Activated naive CD8-positive, alpha-beta T cell treated with anti-CD3 and anti-CD28 coated beads, Interleukin-2, amount 50 U/mL, for 24 hours (primary cell): ENCODE data around the gene YTHDC2.

ENCODE experiments used
- ATAC-seq: fragments of 150-1000 bp; cut with Tn5 transposase; one replicate; pipeline ENCODE4 v1.10.0; 2021
- DNase-seq: peaks from one replicate; pipeline ENCODE4 v3.0.0; 2021
- H3K27ac Mint-ChIP-seq: one replicate; pipeline ENCODE4 v1.8.0; 2021; ENCODE audit warnings: mild to moderate bottlenecking, mixed read lengths
- H3K27me3 Mint-ChIP-seq: one replicate; pipeline ENCODE4 v1.8.0; 2021; ENCODE audit warnings: mixed read lengths
- H3K36me3 Mint-ChIP-seq: one replicate; pipeline ENCODE4 v1.8.0; 2021; ENCODE audit warnings: low read depth, mixed read lengths
- H3K4me1 Mint-ChIP-seq: one replicate; pipeline ENCODE4 v1.8.0; 2021; ENCODE audit warnings: mixed read lengths
- H3K4me3 Mint-ChIP-seq: one replicate; pipeline ENCODE4 v1.8.0; 2021; ENCODE audit warnings: mild to moderate bottlenecking, moderate library complexity, mixed read lengths
- H3K9me3 Mint-ChIP-seq: one replicate; pipeline ENCODE4 v1.8.0; 2021; ENCODE audit warnings: mixed read lengths

YTHDC2 gene

GRCh38 chr5:113513384-113514288 is at the start of gene YTHDC2:
TSS of gene YTHDC2 (plus strand) at chr5:113513694. CDS start at chr5:113513896, 202 bp downstream.
- peaks cover 19% of the 10 kb centered on the region for H3K36me3 Mint-ChIP-seq
- H3K27me3 Mint-ChIP-seq = peaks cover 11% of the 10 kb centered on the region
- H3K9me3 Mint-ChIP-seq = no peaks in the 10 kb centered on the region
- ATAC-seq (peak; percentile 98), DNase-seq (peak; percentile 90)
- peak within 1 kb of the TSS; percentile 89 for H3K4me3 Mint-ChIP-seq
- H3K4me1 Mint-ChIP-seq = peaks cover 26% of the 10 kb centered on the region
- peak within 1 kb of the TSS; percentile 89 for H3K27ac Mint-ChIP-seq

- Mint-ChIP-seq H3K4me3 (no peak overlapping the region), H3K27me3 (peaks cover 39% of the 10 kb centered on the region), H3K4me1 (no peaks in the 10 kb centered on the region), H3K36me3 (no peaks in the 10 kb centered on the region), H3K9me3 (peaks cover 4% of the 10 kb centered on the region), H3K27ac (no peak overlapping the region)
- ATAC-seq = no peak
- DNase-seq = no peak
These were observed 39.3 kb upstream of the YTHDC2 start for GRCh38 chr5:113474100-113474728.

GRCh38 chr5:113478691-113479090 is 34.8 kb upstream of the YTHDC2 start:
- H3K36me3 Mint-ChIP-seq = no peaks in the 10 kb centered on the region
- DNase-seq (no peak), ATAC-seq (no peak)
- H3K27me3 Mint-ChIP-seq = peaks cover 47% of the 10 kb centered on the region
- no peaks in the 10 kb centered on the region for H3K4me1 Mint-ChIP-seq
- H3K9me3 Mint-ChIP-seq = no peaks in the 10 kb centered on the region
- no peak overlapping the region for H3K27ac Mint-ChIP-seq
- H3K4me3 Mint-ChIP-seq = no peak overlapping the region

- Mint-ChIP-seq H3K36me3 (no peaks in the 10 kb centered on the region), H3K27me3 (peaks cover 44% of the 10 kb centered on the region), H3K27ac (no peak overlapping the region), H3K4me1 (no peaks in the 10 kb centered on the region), H3K4me3 (no peak overlapping the region), H3K9me3 (no peaks in the 10 kb centered on the region)
- no peak for DNase-seq
- no peak for ATAC-seq
These were observed 33.3 kb upstream of the YTHDC2 start for GRCh38 chr5:113480243-113480642.

GRCh38 chr5:113487416-113487780 is 26.1 kb upstream of the YTHDC2 start:
- peaks cover 17% of the 10 kb centered on the region for H3K36me3 Mint-ChIP-seq
- H3K9me3 Mint-ChIP-seq = peaks cover 21% of the 10 kb centered on the region
- peaks cover 81% of the 10 kb centered on the region for H3K27me3 Mint-ChIP-seq
- H3K4me1 Mint-ChIP-seq = peaks cover 17% of the 10 kb centered on the region
- ATAC-seq (no peak), DNase-seq (no peak)
- no peak overlapping the region for H3K27ac Mint-ChIP-seq
- H3K4me3 Mint-ChIP-seq = peak overlapping the region; percentile 73

- peak; percentile 44 for ATAC-seq
- Mint-ChIP-seq H3K27me3 (peaks cover 79% of the 10 kb centered on the region), H3K27ac (no peak within 1 kb of the TSS), H3K36me3 (peaks cover 17% of the 10 kb centered on the region), H3K4me3 (peak within 1 kb of the TSS; percentile 73), H3K4me1 (peaks cover 17% of the 10 kb centered on the region), H3K9me3 (peaks cover 21% of the 10 kb centered on the region)
- peak; percentile 38 for DNase-seq
These were observed 25.5 kb upstream of the YTHDC2 start, which contains the start of gene MCC for GRCh38 chr5:113487781-113488644. TSS of gene MCC (minus strand) at chr5:113488453.

- Mint-ChIP-seq H3K36me3 (peaks cover 17% of the 10 kb centered on the region), H3K4me3 (peak overlapping the region; percentile 73), H3K9me3 (peaks cover 21% of the 10 kb centered on the region), H3K27ac (no peak overlapping the region), H3K27me3 (peaks cover 78% of the 10 kb centered on the region), H3K4me1 (peaks cover 17% of the 10 kb centered on the region)
- DNase-seq = no peak
- ATAC-seq = no peak
These were observed 24.8 kb upstream of the YTHDC2 start for GRCh38 chr5:113488645-113489184.

- peak; percentile 4 for DNase-seq
- peaks cover 78% of the 10 kb centered on the region for H3K27me3 Mint-ChIP-seq
- peaks cover 17% of the 10 kb centered on the region for H3K36me3 Mint-ChIP-seq
- ATAC-seq = peak; percentile 75
- H3K9me3 Mint-ChIP-seq = peaks cover 21% of the 10 kb centered on the region
- no peak overlapping the region for H3K27ac Mint-ChIP-seq
- no peak overlapping the region for H3K4me3 Mint-ChIP-seq
- peaks cover 17% of the 10 kb centered on the region for H3K4me1 Mint-ChIP-seq
These were observed 24.2 kb upstream of the YTHDC2 start for GRCh38 chr5:113489299-113489698.

GRCh38 chr5:113490317-113490716 is 23.2 kb upstream of the YTHDC2 start:
- peaks cover 17% of the 10 kb centered on the region for H3K36me3 Mint-ChIP-seq
- DNase-seq (no peak), ATAC-seq (no peak)
- H3K9me3 Mint-ChIP-seq = peaks cover 21% of the 10 kb centered on the region
- H3K4me1 Mint-ChIP-seq = peaks cover 17% of the 10 kb centered on the region
- peaks cover 78% of the 10 kb centered on the region for H3K27me3 Mint-ChIP-seq
- H3K4me3 Mint-ChIP-seq = no peak overlapping the region
- H3K27ac Mint-ChIP-seq = no peak overlapping the region

- DNase-seq = no peak
- no peak overlapping the region for H3K4me3 Mint-ChIP-seq
- peaks cover 71% of the 10 kb centered on the region for H3K27me3 Mint-ChIP-seq
- H3K4me1 Mint-ChIP-seq = peaks cover 17% of the 10 kb centered on the region
- ATAC-seq = no peak
- H3K36me3 Mint-ChIP-seq = peaks cover 17% of the 10 kb centered on the region
- H3K27ac Mint-ChIP-seq = no peak overlapping the region
- H3K9me3 Mint-ChIP-seq = peaks cover 21% of the 10 kb centered on the region
These were observed 22.5 kb upstream of the YTHDC2 start for GRCh38 chr5:113491022-113491421.

GRCh38 chr5:113493446-113493845 is 20.0 kb upstream of the YTHDC2 start:
- peaks cover 21% of the 10 kb centered on the region for H3K9me3 Mint-ChIP-seq
- peaks cover 10% of the 10 kb centered on the region for H3K4me1 Mint-ChIP-seq
- H3K27me3 Mint-ChIP-seq = peaks cover 64% of the 10 kb centered on the region
- H3K4me3 Mint-ChIP-seq = no peak overlapping the region
- H3K36me3 Mint-ChIP-seq = peaks cover 17% of the 10 kb centered on the region
- DNase-seq (no peak), ATAC-seq (no peak)
- H3K27ac Mint-ChIP-seq = no peak overlapping the region

- peaks cover 9% of the 10 kb centered on the region for H3K36me3 Mint-ChIP-seq
- H3K27ac Mint-ChIP-seq = no peak overlapping the region
- no peak overlapping the region for H3K4me3 Mint-ChIP-seq
- H3K27me3 Mint-ChIP-seq = peaks cover 60% of the 10 kb centered on the region
- DNase-seq (no peak), ATAC-seq (no peak)
- peaks cover 10% of the 10 kb centered on the region for H3K9me3 Mint-ChIP-seq
- no peaks in the 10 kb centered on the region for H3K4me1 Mint-ChIP-seq
These were observed 18.1 kb upstream of the YTHDC2 start for GRCh38 chr5:113495422-113495841.

GRCh38 chr5:113502073-113502472 is 11.4 kb upstream of the YTHDC2 start:
- H3K4me1 Mint-ChIP-seq = no peaks in the 10 kb centered on the region
- peaks cover 56% of the 10 kb centered on the region for H3K27me3 Mint-ChIP-seq
- no peak for ATAC-seq
- no peaks in the 10 kb centered on the region for H3K9me3 Mint-ChIP-seq
- H3K36me3 Mint-ChIP-seq = peaks cover 1% of the 10 kb centered on the region
- no peak for DNase-seq
- no peak overlapping the region for H3K27ac Mint-ChIP-seq
- no peak overlapping the region for H3K4me3 Mint-ChIP-seq

- Mint-ChIP-seq H3K4me3 (no peak overlapping the region), H3K36me3 (peaks cover 1% of the 10 kb centered on the region), H3K9me3 (no peaks in the 10 kb centered on the region), H3K27ac (no peak overlapping the region), H3K4me1 (no peaks in the 10 kb centered on the region), H3K27me3 (peaks cover 56% of the 10 kb centered on the region)
- ATAC-seq (no peak), DNase-seq (no peak)
These were observed 10.3 kb upstream of the YTHDC2 start for GRCh38 chr5:113503146-113503545.
